Esophagus squamous epithelium (tissue), 4 donors: ENCODE results near the gene LOXL1.

Experiments used
- POLR2A ChIP-seq, 4 donors: fragments of 450-650 bp; IDR thresholded peaks; one replicate each; pipeline ENCODE4 v1.6.1; 2017; ENCODE audit warnings: antibody characterized with exemption in 4 of 4, mild to moderate bottlenecking in 4 of 4, moderate library complexity in 3 of 4
- TF ChIP-seq, protein P1 (sequence below), 6 experiments: fragments of 450-650 bp in 4 of 6; fragments of 200-600 bp in 2 of 6; sonication (generic) in 2 of 6; IDR thresholded peaks; one replicate each; pipeline ENCODE4 v1.5.1; 2016 to 2019; ENCODE audit warnings: antibody characterized with exemption in 6 of 6, mild to moderate bottlenecking in 4 of 6, moderate library complexity in 4 of 6

- TF ChIP-seq, protein P1, sequence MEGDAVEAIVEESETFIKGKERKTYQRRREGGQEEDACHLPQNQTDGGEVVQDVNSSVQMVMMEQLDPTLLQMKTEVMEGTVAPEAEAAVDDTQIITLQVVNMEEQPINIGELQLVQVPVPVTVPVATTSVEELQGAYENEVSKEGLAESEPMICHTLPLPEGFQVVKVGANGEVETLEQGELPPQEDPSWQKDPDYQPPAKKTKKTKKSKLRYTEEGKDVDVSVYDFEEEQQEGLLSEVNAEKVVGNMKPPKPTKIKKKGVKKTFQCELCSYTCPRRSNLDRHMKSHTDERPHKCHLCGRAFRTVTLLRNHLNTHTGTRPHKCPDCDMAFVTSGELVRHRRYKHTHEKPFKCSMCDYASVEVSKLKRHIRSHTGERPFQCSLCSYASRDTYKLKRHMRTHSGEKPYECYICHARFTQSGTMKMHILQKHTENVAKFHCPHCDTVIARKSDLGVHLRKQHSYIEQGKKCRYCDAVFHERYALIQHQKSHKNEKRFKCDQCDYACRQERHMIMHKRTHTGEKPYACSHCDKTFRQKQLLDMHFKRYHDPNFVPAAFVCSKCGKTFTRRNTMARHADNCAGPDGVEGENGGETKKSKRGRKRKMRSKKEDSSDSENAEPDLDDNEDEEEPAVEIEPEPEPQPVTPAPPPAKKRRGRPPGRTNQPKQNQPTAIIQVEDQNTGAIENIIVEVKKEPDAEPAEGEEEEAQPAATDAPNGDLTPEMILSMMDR (IDR thresholded peaks at IDR 0.05), result no peak
- no peak for TF ChIP-seq POLR2A (IDR thresholded peaks at IDR 0.05)
Measured at GRCh38 chr15:73986055-73986775, 60.0 kb downstream of the LOXL1 start.
